Mucosa of stomach (tissue), 1 donor: ENCODE results near the gene STK11.
A peak's percentile ranks its signal among the peaks of the same experiment; 100 is the strongest.

ENCODE experiments used
- H3K27me3 ChIP-seq: one replicate; pipeline ENCODE4 v1.7.0; 2013; ENCODE audit warnings: mild to moderate bottlenecking, low read length; ENCODE audit not compliant: control insufficient read depth, insufficient read depth
- H3K36me3 ChIP-seq: one replicate; pipeline ENCODE4 v1.7.0; 2013; ENCODE audit warnings: low read length; ENCODE audit not compliant: control insufficient read depth, insufficient read depth
- H3K4me1 ChIP-seq: one replicate; pipeline ENCODE4 v1.7.0; 2013; ENCODE audit warnings: mild to moderate bottlenecking, low read length; ENCODE audit not compliant: control insufficient read depth, insufficient read depth
- H3K4me3 ChIP-seq: one replicate; pipeline ENCODE4 v1.7.0; 2013; ENCODE audit warnings: low read length
- H3K9ac ChIP-seq: one replicate; pipeline ENCODE4 v1.7.0; 2013; ENCODE audit warnings: mild to moderate bottlenecking, low read length, moderate library complexity
- H3K9me3 ChIP-seq: one replicate; pipeline ENCODE4 v1.7.0; 2013; ENCODE audit warnings: mild to moderate bottlenecking, low read length, moderate library complexity; ENCODE audit not compliant: control insufficient read depth
- donor health status: Pancreatic carcinoma.

Gene STK11

DNA sequence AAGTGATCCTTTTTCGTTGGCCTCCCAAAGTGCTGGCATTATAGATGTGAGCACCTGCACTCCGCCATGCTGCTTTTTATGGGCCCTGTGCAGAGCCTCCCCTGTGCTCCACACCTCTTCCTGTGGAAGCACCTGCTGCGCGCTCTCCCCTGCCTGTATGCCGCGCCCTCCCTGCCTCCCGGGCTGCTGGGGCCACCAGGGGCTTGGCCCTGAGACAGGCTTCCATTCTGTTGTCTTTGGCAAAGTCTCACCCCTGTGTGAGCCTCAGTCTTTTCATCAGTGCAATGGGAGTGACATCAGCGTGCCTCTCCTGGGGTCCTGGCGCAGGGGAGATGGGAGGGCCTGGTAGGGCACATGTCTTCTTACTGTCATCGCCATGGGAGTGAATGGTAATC, 71.0 kb downstream of the STK11 start:
- Histone ChIP-seq H3K4me3 (no peak overlapping the region), H3K9ac (peak overlapping the region; percentile 78), H3K36me3 (peaks cover 36% of the 10 kb centered on the region)

DNA sequence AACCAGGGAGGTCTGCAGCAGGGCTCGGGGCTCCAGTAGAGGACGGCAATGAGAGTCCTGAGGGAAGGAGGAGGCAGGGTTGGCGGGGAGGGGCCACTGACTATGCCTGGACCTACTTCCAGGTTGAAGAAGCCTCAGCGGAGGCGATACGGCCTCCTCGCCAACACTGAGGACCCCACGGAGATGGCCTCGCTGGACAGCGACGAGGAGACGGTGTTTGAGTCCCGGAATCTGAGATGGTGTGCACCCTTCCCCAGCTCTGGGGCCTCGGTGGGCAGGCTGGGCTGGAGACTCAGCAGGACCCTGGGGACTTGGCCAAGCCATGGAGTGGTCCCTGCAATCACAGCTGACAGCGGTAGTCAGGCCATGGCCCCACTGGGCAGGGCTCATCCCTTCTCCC, 71.5 kb downstream of the STK11 start:
- H3K4me3 ChIP-seq: no peak overlapping the region
- peaks cover 31% of the 10 kb centered on the region for H3K36me3 ChIP-seq
- H3K9ac ChIP-seq: peak overlapping the region; percentile 78
- no peaks in the 10 kb centered on the region for H3K27me3 ChIP-seq
- peaks cover 53% of the 10 kb centered on the region for H3K4me1 ChIP-seq
- H3K9me3 ChIP-seq: no peaks in the 10 kb centered on the region

More for the DNA sequence above, 71.0 kb downstream of the STK11 start:
- Histone ChIP-seq H3K4me1 (peaks cover 58% of the 10 kb centered on the region), H3K9me3 (no peaks in the 10 kb centered on the region), H3K27me3 (no peaks in the 10 kb centered on the region)
